Prostate gland (tissue), 2 donors: ENCODE measurements around the gene EEF1AKMT2. TPM values are rescaled to one million over a fixed set of nuclear protein-coding genes. Genes with fewer than 3 reads are reported as not detected.
A peak's percentile ranks its signal among the peaks of the same experiment; 100 is the strongest.

Source experiments
- DNase-seq: peaks from one replicate; pipeline ENCODE4 v3.0.0-alpha.2; 2019; ENCODE audit warnings: low spot score
- H3K27ac ChIP-seq, 2 donors: fragments of 200-600 bp; sonication (generic); 2 replicates each; pipeline ENCODE4 v1.5.1; 2017 to 2019
- H3K27me3 ChIP-seq: fragments of 200-600 bp; sonication (generic); replicated peaks from 2 replicates; pipeline ENCODE4 v1.5.1; 2019; ENCODE audit not compliant: insufficient read depth
- H3K36me3 ChIP-seq, 2 donors: fragments of 200-600 bp; sonication (generic); 1 replicate in 1 of 2; 2 replicates in 1 of 2; pipeline versions ENCODE4 v1.5.1 to v1.8.1; 2017 to 2019
- H3K4me1 ChIP-seq: fragments of 200-600 bp; sonication (generic); replicated peaks from 2 replicates; pipeline ENCODE4 v1.5.1; 2019
- H3K4me3 ChIP-seq, 2 donors: fragments of 200-600 bp; sonication (generic); 2 replicates each; pipeline ENCODE4 v1.5.1; 2017 to 2019
- H3K9me3 ChIP-seq: fragments of 200-600 bp; sonication (generic); 2 replicates; pipeline ENCODE4 v1.5.1; 2017
- POLR2A ChIP-seq: fragments of 450-650 bp; IDR thresholded peaks from one replicate; pipeline ENCODE4 v1.6.1; 2016; ENCODE audit warnings: antibody characterized with exemption, mild to moderate bottlenecking
- POLR2AphosphoS5 ChIP-seq: sonication (generic); formaldehyde crosslinking; IDR thresholded peaks from one replicate; pipeline ENCODE4 v1.6.1; 2017; ENCODE audit warnings: antibody characterized with exemption
- WGBS: methylation state at CpG from one replicate; pipeline ENCODE4 v1.1.5; 2018; 5-methylcytosine and 5-hydroxymethylcytosine counted together
- intact Hi-C: fragments of 100-400 bp; cut with DNase I; formaldehyde crosslinking; loops from one replicate; pipeline ENCODE4 v1.14.2; 2022
- total RNA-seq, 2 donors: library from RNA; depleted of rRNA; stranded (reverse); fragments of >200 nt; gene quantifications; one replicate each; pipeline ENCODE4 v1.1.0, GENCODE V29; 2016
- TF ChIP-seq, protein P1 (sequence below), 4 experiments: fragments of 200-600 bp in 2 of 4; fragments of 450-650 bp in 2 of 4; sonication (generic) in 2 of 4; IDR thresholded peaks; 1 replicate in 3 of 4; 2 replicates in 1 of 4; pipeline ENCODE4 v1.5.1; 2016 to 2019; ENCODE audit warnings: antibody characterized with exemption in 4 of 4, mild to moderate bottlenecking in 2 of 4, moderate library complexity in 2 of 4

The EEF1AKMT2 gene
- total RNA-seq, 2 donors from 2014 or later: 15.7 to 20.5 TPM

DNA sequence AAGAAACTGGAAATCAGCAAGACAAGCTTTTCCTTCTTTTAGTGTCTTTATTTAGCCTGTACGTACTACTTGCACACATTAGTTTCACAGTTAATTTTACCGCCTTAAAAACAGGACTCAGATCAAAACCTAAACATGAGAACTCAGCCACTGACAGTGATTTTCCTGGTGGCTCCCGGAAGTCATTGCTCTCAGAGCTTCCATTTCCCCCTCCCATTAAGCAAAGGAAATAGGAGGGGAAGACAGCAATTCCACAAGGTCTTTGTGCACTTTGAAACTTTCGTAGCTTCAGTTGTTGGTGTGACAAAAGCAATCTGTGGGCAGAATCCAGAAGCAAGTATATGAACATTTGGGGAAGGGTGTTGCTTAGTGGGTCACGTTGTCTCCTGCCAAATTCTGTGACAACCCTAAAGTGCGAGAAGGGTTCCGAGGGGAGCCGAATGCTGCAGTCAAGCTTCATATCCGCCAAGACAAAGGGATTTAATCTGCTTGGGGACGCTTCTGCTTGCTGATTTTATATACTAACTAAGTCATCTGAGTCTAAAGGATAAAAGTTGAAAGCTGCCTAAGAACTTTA is 77.9 kb downstream of the EEF1AKMT2 start:
- H3K27ac ChIP-seq: no peak overlapping the region
- no peak overlapping the region for H3K4me3 ChIP-seq
- intact Hi-C loops: no loop called here
- no peaks in the 10 kb centered on the region for H3K9me3 ChIP-seq
- TF ChIP-seq POLR2A: no peak
- TF ChIP-seq, protein P1, sequence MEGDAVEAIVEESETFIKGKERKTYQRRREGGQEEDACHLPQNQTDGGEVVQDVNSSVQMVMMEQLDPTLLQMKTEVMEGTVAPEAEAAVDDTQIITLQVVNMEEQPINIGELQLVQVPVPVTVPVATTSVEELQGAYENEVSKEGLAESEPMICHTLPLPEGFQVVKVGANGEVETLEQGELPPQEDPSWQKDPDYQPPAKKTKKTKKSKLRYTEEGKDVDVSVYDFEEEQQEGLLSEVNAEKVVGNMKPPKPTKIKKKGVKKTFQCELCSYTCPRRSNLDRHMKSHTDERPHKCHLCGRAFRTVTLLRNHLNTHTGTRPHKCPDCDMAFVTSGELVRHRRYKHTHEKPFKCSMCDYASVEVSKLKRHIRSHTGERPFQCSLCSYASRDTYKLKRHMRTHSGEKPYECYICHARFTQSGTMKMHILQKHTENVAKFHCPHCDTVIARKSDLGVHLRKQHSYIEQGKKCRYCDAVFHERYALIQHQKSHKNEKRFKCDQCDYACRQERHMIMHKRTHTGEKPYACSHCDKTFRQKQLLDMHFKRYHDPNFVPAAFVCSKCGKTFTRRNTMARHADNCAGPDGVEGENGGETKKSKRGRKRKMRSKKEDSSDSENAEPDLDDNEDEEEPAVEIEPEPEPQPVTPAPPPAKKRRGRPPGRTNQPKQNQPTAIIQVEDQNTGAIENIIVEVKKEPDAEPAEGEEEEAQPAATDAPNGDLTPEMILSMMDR (IDR thresholded peaks at IDR 0.05): no peak
- TF ChIP-seq POLR2AphosphoS5: no peak
- H3K27me3 ChIP-seq: no peaks in the 10 kb centered on the region
- peaks cover 5% of the 10 kb centered on the region for H3K4me1 ChIP-seq
- no peak for DNase-seq
- WGBS: 65% methylated on average over 10 of the region's 10 CpGs
- no peaks in the 10 kb centered on the region for H3K36me3 ChIP-seq

DNA sequence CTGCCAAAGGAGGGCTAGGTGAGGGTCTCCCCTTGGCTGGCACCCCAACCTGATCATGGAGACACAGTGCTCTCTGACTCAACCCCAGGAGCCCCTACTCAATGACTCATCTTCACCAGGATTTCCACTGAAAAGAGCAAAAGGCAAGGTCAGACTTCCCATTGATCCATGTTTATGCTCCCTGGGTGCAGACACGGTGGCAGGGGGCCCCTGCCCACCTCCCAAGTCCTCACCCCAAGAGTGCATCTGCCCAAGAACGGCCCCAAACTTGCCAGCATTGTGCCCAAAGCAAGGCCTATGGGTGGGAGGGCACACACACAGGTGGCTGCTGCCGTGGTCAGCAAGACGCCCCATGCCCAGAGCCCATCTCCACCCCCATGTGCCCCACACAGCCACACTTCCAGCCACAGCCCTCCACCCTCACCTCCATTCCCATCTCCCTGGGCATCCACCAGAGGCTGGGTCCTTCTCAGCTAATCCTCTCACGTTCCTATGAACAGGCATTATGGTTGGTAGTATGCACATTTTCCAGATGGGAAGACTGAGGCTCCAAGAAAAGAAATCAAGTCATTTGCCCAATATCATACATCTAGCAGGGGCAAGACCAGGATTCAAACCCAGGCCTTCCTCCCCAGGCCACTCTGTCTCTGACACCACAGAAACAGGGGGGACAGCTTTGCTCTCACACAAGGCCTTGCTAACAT is 78.8 kb downstream of the EEF1AKMT2 start:
- intact Hi-C loops: no loop called here
- DNase-seq: no peak
- WGBS: 92% methylated on average over 5 of the region's 5 CpGs
- H3K4me1 ChIP-seq: peaks cover 14% of the 10 kb centered on the region
- H3K36me3 ChIP-seq: no peaks in the 10 kb centered on the region
- H3K27ac ChIP-seq: no peak overlapping the region
- no peaks in the 10 kb centered on the region for H3K27me3 ChIP-seq
- no peak for TF ChIP-seq POLR2A
- TF ChIP-seq, protein P1 (IDR thresholded peaks at IDR 0.05): no peak
- no peak for TF ChIP-seq POLR2AphosphoS5
- no peaks in the 10 kb centered on the region for H3K9me3 ChIP-seq
- no peak overlapping the region for H3K4me3 ChIP-seq

DNA sequence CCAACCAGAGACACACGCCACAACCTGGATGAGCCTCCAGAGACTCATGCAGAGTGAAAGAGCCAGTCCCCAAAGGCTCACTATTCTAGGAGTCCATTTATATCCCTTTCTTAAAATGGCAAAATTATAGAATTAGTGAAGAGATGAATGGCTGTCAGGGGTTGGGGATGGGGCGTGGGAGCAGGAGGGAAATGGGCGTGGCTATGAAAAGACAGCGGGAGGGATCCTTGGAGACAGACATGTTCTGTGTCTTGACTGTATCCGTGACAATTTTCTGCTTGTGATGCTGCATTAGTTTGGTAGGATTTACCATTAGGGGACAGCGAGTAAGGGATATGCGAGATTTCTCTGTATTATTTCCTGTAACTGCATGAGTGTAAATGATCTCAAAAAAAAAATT is 80.5 kb downstream of the EEF1AKMT2 start:
- H3K27me3 ChIP-seq: no peaks in the 10 kb centered on the region
- DNase-seq: no peak
- H3K27ac ChIP-seq: no peak overlapping the region
- WGBS: 89% methylated on average over 7 of the region's 7 CpGs
- H3K4me1 ChIP-seq: peaks cover 23% of the 10 kb centered on the region
- intact Hi-C loops: no loop called here
- no peaks in the 10 kb centered on the region for H3K36me3 ChIP-seq
- no peaks in the 10 kb centered on the region for H3K9me3 ChIP-seq
- TF ChIP-seq POLR2A: no peak
- TF ChIP-seq, protein P1 (IDR thresholded peaks at IDR 0.05): no peak
- no peak for TF ChIP-seq POLR2AphosphoS5
- no peak overlapping the region for H3K4me3 ChIP-seq

DNA sequence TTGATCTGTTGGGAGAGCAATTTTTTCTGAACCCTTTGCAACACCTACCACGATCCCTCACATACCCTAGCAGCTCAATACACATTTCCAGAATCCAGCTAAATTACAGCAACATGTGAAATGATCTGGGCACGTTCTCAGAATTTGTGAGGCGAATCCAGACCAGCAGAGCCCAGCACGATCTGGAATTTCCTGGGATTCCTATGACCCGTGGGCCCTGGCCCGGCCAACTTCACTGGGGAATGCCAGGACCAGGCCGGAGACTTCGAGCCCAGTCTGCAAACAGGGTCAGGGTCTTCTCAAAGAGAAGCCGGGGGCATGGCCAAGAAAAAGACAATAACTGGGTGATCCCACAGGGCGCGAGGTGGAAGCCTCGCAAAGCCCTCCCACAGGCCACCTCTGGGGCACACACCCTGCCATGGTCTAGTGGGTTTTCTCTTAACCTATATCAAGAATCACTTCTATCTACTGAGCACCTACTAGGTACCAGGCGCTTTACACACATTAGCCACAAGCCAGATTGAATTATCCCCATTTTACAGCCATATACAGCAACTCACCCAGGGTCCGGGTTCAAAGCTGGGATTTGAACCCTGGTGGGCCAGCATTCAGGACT is 81.3 kb downstream of the EEF1AKMT2 start:
- Histone ChIP-seq H3K4me1 (peaks cover 23% of the 10 kb centered on the region), H3K9me3 (no peaks in the 10 kb centered on the region), H3K4me3 (no peak overlapping the region), H3K27ac (peak overlapping the region in 1 of 2 donors; percentile 22), H3K27me3 (no peaks in the 10 kb centered on the region), H3K36me3 (no peaks in the 10 kb centered on the region)
- TF ChIP-seq POLR2A: no peak
- TF ChIP-seq, protein P1 (IDR thresholded peaks at IDR 0.05): no peak
- no peak for TF ChIP-seq POLR2AphosphoS5
- no peak for DNase-seq
- intact Hi-C loops: no loop called here
- 77% methylated on average over 14 of the region's 14 CpGs for WGBS
